Measurements from ENCODE around the gene ZFP30. TPM values are rescaled to one million over a fixed set of nuclear protein-coding genes. Genes with fewer than 3 reads are reported as not detected.

ZFP30 gene
- total and polyA plus RNA-seq, 2 of the 13 experiments (the other 11 are each of a cell fraction or from before 2014, with no cell fraction given), result 3.4 to 19.2 TPM

DNA sequence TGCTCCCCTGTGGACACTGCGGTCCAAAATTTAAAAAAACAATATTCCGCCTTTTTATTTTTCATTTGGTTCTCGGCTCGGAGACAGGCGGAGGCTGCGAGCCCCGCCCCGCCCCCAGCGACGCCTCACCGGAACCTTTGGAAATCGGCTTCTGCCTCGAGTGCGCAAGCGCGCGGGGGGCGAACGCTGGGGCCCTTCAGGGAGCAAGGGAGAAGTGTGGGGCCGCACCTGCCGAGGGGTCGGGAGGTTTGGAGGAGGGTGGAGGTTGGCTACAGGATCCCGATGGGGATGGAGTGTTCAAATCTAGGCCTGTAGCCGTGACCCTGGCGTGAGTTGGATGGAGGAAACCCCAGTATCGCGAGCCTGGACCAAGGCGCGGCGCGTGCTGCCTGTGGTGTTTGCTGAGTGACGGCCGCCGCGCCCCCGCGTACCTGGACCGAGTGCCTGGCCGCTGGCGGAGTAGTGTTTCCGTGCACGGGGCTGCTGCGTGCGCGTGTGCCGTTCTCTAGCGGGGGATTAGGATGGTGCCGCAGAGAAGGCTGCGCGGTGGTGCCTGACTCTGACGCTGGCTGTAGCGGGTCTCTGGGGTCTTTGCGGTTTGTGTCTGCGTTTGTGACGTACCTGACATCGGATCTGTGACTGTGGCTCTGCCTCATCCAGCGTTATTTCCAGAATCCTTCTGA is 565 bp upstream of the ZFP30 start (continued):
- TF ChIP-seq, protein P1, sequence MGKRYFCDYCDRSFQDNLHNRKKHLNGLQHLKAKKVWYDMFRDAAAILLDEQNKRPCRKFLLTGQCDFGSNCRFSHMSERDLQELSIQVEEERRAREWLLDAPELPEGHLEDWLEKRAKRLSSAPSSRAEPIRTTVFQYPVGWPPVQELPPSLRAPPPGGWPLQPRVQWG (CRISPR knock-in tag; IDR thresholded peaks at IDR 0.05; ENCODE audit: borderline replicate concordance, low read depth), result no peak
- TF ChIP-seq ZFAT (CRISPR knock-in tag; conservative IDR thresholded peaks at IDR 0.05), result no peak; the same call in 1 of the 2 replicates
- no peak for TF ChIP-seq ZNF260 (CRISPR knock-in tag; IDR thresholded peaks at IDR 0.05; ENCODE audit: borderline replicate concordance, low read depth)
- TF ChIP-seq ZNF326 (CRISPR knock-in tag; IDR thresholded peaks at IDR 0.05; ENCODE audit: borderline replicate concordance), result no peak
- no peak for TF ChIP-seq ZNF652 (CRISPR knock-in tag; IDR thresholded peaks at IDR 0.05; ENCODE audit: borderline replicate concordance, low read depth)
- TF ChIP-seq ZNF333 (CRISPR knock-in tag; IDR thresholded peaks at IDR 0.05; ENCODE audit: borderline replicate concordance), result 0 out of 2 replicates have a peak, but pooled peaks have one; percentile 63
- no peak for TF ChIP-seq ZNF564 (CRISPR knock-in tag; IDR thresholded peaks at IDR 0.05)
- no peak for TF ChIP-seq ZNF251 (CRISPR knock-in tag; IDR thresholded peaks at IDR 0.05)
- TF ChIP-seq ZNF484 (CRISPR knock-in tag; IDR thresholded peaks at IDR 0.05; ENCODE audit: borderline replicate concordance, low read depth), result no peak
- 0 out of 2 replicates have a peak, but pooled peaks have one; percentile 28 for TF ChIP-seq ZSCAN20 (CRISPR knock-in tag; IDR thresholded peaks at IDR 0.05; ENCODE audit: borderline replicate concordance)
- TF ChIP-seq ATF7 (IDR thresholded peaks at IDR 0.05), result no peak
- 0 out of 2 replicates have a peak, but pooled peaks have one; percentile 73 for TF ChIP-seq ATF7 (CRISPR knock-in tag; IDR thresholded peaks at IDR 0.05)
- TF ChIP-seq U2AF2 (IDR thresholded peaks at IDR 0.05; ENCODE audit: low read depth, low read length), result no peak
- TF ChIP-seq, protein P2, sequence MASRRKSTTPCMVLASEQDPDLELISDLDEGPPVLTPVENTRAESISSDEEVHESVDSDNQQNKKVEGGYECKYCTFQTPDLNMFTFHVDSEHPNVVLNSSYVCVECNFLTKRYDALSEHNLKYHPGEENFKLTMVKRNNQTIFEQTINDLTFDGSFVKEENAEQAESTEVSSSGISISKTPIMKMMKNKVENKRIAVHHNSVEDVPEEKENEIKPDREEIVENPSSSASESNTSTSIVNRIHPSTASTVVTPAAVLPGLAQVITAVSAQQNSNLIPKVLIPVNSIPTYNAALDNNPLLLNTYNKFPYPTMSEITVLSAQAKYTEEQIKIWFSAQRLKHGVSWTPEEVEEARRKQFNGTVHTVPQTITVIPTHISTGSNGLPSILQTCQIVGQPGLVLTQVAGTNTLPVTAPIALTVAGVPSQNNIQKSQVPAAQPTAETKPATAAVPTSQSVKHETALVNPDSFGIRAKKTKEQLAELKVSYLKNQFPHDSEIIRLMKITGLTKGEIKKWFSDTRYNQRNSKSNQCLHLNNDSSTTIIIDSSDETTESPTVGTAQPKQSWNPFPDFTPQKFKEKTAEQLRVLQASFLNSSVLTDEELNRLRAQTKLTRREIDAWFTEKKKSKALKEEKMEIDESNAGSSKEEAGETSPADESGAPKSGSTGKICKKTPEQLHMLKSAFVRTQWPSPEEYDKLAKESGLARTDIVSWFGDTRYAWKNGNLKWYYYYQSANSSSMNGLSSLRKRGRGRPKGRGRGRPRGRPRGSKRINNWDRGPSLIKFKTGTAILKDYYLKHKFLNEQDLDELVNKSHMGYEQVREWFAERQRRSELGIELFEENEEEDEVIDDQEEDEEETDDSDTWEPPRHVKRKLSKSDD (CRISPR knock-in tag; IDR thresholded peaks at IDR 0.05; ENCODE audit: low read depth), result peak; percentile 62; the same call in 1 of the 2 replicates
- TF ChIP-seq ZNF468 (CRISPR knock-in tag; IDR thresholded peaks at IDR 0.05), result no peak; the same call in 1 of the 2 replicates
- TF ChIP-seq, protein P3, sequence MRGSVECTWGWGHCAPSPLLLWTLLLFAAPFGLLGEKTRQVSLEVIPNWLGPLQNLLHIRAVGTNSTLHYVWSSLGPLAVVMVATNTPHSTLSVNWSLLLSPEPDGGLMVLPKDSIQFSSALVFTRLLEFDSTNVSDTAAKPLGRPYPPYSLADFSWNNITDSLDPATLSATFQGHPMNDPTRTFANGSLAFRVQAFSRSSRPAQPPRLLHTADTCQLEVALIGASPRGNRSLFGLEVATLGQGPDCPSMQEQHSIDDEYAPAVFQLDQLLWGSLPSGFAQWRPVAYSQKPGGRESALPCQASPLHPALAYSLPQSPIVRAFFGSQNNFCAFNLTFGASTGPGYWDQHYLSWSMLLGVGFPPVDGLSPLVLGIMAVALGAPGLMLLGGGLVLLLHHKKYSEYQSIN (CRISPR knock-in tag; IDR thresholded peaks at IDR 0.05; ENCODE audit: borderline replicate concordance), result no peak
- peak; percentile 76 for TF ChIP-seq CREB1 (IDR thresholded peaks at IDR 0.05)
- peak; percentile 60 for TF ChIP-seq CREB1 (CRISPR knock-in tag; IDR thresholded peaks at IDR 0.05)
- TF ChIP-seq TOE1 (CRISPR knock-in tag; IDR thresholded peaks at IDR 0.05), result no peak
- no peak for TF ChIP-seq FOXA1 (IDR thresholded peaks at IDR 0.05)
- peak; percentile 94 for TF ChIP-seq FOXA1 (CRISPR knock-in tag; IDR thresholded peaks at IDR 0.05)
- TF ChIP-seq, protein P4, sequence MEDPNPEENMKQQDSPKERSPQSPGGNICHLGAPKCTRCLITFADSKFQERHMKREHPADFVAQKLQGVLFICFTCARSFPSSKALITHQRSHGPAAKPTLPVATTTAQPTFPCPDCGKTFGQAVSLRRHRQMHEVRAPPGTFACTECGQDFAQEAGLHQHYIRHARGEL (CRISPR knock-in tag; IDR thresholded peaks at IDR 0.05), result no peak
- TF ChIP-seq MAFK (conservative IDR thresholded peaks at IDR 0.05 in 1 of 2, IDR thresholded peaks at IDR 0.05 in 1 of 2; ENCODE audit: low read length in 2 of 2), result no peak
- TF ChIP-seq, protein P5, sequence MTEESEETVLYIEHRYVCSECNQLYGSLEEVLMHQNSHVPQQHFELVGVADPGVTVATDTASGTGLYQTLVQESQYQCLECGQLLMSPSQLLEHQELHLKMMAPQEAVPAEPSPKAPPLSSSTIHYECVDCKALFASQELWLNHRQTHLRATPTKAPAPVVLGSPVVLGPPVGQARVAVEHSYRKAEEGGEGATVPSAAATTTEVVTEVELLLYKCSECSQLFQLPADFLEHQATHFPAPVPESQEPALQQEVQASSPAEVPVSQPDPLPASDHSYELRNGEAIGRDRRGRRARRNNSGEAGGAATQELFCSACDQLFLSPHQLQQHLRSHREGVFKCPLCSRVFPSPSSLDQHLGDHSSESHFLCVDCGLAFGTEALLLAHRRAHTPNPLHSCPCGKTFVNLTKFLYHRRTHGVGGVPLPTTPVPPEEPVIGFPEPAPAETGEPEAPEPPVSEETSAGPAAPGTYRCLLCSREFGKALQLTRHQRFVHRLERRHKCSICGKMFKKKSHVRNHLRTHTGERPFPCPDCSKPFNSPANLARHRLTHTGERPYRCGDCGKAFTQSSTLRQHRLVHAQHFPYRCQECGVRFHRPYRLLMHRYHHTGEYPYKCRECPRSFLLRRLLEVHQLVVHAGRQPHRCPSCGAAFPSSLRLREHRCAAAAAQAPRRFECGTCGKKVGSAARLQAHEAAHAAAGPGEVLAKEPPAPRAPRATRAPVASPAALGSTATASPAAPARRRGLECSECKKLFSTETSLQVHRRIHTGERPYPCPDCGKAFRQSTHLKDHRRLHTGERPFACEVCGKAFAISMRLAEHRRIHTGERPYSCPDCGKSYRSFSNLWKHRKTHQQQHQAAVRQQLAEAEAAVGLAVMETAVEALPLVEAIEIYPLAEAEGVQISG (CRISPR knock-in tag; IDR thresholded peaks at IDR 0.05), result peak; percentile 75
